ELR (cell line): Measurements from ENCODE around the gene ATG5.
A peak's percentile ranks its signal among the peaks of the same experiment; 100 is the strongest.

ENCODE experiments used
- DNase-seq: peaks from one replicate; pipeline ENCODE4 v3.0.0-alpha.2; 2015; ENCODE audit warnings: low read depth

The ATG5 gene

DNA sequence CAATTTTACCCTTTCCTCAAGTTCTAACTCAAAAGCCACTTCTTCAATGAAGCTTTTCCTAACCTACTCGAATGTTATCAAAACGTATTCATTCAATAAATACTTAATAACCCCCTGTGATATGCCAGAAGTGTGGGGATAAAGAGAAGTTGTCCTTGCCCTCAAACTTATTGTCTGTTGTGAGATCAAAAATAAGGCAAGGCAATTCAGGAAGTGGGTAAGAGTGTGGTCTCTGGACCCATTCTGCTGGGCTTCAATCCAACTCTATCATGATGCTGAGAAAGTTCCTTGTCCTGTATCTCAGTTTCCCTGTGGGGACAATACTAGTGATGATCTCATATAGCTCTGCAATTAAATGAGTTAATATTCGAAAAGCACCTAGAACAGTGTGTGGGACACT, 146.7 kb downstream of the ATG5 start:
- DNase-seq, result no peak

DNA sequence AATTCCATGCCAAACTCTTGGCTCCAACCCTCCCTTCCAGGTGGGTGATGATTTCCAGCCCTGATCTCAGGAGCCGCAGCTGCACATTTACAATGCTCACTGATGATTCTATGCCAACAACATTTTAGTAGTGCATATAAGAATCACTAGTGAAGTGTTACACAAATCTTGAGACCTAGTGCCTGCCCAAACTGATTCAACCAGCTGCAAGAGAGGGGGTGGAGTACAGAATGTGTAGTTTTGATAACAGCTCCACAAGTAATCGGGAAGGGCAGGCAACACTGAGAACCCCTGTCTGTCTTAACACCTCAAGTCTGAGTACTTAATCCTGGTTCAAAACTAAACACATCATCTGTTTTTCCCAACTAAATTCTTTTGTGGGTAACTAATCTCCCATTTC, 147.8 kb downstream of the ATG5 start:
- DNase-seq, result no peak

DNA sequence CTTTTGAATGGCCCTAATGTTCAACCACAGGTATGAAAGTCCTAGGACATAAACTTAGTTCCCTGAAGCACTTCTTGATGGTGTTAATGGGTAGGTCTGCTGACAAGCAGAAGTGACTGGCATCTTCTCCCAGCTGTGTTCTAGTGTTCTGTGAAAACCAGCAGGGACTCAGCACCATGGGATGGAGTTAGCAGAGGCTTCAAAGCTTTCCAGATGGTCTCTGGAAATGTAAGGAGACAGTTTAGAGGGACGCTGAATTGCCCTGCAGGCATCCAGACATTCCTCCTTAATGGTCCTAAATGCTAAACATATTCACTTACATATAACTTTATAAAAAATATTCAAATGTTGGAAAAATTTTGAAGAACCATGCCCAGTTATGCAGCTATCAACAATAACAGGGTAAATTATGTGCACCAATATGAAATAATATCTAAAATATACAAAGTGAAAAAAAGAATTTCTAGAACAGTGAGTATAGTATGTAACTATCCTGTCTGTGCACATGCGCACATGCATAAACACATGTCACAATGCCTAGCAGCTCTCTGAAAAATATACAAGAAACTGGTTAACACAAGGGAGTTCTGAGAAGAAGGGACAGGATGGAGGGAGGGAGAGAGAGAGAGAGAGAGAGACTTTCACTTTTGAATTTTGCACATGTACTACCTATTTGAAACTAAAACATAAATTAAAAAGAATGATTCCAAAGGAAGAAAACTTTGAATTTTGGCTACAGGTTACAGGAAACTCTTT, 152.3 kb downstream of the ATG5 start:
- no peak for DNase-seq

DNA sequence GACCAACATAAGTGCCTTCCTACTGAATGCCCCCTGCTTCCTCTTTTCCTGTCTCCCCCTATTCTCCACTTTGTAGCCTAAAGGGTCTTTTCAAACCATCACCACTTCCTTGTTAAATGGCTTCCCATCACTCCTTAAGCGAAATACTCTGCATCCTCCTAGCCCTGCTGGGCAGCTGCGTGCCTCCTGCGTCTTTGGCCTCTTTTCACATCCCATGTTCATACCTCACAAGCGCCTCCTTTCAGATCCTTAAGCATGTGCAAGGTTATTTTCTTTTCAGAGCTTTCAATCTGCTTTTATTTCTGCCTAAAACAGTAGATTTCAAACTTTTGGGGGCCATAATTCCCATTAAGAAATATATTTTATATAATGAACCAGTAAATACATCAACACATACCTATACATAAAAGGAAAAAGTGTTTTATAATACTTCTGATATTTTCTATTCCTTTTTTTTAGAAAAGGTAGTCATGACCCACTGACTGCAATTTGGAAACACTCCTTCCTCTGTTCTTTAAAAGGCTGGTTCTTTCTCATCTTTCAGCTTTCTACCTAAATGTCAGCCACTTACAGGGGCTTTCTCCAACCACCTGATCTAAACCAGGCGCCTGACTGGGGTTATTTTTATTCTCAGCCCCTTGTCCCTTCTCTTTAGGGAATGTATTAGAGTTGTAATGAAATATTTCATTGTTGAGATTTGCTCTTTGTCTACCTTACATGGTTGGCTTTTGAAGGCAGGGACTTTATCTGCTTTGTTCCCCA, 155.3 kb downstream of the ATG5 start:
- DNase-seq, result no peak

DNA sequence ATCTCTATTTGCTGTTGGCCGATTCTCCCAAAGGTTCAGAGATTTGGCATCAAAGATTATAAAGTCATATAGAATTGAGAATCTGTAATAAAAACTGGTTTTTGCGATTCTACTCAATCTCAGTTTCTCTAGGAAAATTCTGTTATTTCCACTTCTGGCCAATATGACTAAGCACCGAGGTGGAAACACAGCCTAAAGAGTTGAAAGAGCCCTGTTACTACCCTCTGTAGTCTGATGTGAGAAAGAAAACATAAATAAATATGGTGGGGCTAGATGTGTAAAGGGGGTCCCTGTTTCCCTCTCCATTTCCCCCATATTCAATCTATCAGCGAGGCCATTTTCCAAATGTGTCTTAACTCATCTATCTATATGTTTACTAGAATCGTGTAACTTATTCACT, 156.0 kb downstream of the ATG5 start:
- no peak for DNase-seq

DNA sequence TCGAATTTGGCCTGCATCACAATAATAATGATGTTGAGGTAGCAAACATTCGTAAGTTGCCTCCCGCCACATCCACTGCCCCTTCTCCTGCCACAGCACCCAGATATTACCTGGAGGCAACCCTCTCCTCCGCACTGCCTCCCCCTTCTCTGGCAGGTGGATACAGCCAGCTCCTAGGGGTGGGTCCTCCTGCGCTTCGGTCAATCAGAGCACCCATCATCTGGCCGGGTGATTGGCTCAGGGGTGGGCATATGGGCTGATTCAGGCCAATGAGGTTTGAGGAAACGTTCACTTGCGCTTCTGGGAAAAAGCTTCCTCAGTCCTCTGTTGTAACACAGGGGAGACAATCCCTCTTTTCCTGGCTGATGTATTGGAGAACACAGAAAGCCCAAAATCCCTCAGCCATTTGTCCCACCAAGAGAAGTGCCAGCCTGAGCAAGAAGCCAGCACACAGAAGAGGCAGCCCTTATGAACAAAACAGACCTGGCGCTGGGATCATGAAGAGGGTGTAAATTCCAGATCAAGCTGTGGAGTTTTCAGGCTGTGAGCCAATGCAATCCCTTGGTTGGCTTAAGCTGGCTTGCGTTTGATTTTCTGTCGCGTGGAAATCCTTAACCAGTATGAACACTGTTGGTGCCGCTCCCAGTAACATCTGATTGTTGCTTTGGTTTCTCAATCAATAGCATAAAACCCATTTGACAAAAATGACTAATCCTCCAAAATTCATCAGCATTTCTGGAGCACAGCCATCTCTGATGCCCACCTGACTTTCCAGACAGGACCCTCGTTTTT, 157.3 kb downstream of the ATG5 start:
- no peak for DNase-seq

DNA sequence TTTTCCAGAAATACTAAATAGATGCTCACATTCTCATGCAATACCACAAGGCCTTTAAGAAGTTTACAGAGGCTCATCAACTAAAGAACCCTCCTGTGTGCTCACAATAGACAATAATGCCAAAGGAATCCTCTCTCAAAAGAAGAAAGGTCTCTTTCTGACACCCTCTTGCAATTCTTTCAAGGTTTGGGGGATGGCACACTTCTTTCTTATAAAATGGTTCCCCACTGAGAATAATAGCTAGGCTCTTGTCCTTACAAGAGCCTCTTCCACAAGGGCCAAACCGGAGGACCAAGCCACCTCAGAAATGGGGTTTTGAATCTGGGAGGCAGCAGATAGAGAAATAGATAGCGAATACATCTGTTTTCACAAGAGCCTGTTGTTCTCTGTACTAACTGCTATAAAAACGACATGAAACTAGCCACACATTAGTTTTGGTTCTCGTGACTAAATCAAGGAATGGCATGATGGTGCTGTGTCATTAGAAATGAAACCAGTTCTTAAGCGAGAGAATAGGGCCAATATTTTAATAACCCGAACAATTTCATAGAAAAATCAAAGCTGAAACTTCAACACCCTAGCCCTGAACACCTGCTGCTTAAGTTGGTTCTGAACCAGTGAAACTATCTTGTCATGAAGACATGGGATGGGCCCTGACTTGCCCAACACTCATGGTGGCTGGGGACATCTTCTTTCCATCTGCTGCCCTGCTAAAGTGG, 158.3 kb downstream of the ATG5 start:
- DNase-seq, result no peak

DNA sequence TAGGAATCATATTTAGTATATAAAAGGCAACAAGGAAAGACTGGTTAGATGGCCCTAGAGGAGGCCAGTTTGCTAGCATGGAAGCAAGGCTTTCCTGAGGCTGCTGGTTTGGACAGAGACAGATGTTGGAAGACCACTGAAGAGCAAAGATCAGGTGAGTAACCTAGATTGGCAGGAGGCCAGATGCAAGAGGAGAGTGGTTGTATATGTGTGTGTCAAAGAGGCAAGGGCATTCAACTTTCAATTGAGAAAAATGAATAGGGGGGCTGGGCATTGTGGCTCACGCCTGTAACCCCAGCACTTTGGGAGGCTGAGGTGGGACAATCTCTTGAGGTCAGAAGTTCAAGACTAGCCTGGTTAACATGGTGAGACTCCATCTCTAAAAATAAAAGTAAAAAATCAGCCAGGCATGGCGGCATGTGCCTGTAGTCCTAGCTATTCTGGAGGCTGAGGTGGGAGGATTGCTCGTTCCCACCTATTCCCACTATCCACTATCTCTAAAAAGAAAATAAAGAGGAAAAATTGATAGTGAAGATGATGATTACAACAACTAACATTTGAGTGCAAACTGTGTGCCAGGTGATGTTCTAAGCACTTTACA, 159.6 kb downstream of the ATG5 start:
- DNase-seq, result peak; percentile 58

DNA sequence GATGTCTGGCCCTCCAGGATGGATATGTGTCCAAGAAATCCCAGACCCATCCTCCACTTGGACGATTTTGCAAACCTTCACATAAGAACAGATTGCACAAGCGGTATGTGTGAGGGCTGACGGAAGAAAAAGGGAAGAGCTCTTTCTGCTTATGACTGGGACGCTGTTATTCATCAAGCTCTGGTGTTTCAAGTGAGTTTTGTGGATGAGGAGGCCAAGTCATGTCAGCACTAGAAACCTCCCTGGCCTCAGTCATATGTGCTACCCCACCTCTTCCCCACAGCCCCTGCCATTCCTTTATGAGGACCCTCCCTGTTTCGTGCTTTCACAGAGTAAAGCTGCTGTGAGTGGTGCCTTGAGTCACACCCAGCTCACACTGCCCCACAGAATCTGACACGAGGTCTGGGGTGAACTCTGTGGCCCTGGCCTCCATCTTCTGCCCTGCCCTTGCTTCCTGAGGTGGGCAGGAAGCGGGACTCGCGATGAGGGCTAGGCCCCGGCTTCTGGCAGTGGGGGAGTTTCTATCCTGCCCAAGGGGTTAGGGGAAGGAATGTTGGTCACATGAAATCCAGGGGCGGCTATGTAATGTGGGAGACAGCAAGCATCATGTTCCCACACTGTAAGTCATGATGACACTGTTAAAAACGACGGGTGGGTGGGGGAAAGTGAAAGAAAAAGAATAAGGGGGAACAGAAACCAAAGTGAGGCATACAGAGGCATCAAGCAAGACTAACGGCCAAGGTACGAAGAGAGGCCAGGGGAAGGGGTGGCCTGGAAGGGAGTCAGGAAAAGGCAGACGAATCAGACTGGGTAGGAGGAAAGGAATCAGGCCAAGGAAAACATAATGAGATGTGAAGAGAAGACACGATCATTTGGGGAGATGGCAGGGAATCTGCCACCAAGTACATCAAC, 161.3 kb downstream of the ATG5 start:
- peak; percentile 80 for DNase-seq

DNA sequence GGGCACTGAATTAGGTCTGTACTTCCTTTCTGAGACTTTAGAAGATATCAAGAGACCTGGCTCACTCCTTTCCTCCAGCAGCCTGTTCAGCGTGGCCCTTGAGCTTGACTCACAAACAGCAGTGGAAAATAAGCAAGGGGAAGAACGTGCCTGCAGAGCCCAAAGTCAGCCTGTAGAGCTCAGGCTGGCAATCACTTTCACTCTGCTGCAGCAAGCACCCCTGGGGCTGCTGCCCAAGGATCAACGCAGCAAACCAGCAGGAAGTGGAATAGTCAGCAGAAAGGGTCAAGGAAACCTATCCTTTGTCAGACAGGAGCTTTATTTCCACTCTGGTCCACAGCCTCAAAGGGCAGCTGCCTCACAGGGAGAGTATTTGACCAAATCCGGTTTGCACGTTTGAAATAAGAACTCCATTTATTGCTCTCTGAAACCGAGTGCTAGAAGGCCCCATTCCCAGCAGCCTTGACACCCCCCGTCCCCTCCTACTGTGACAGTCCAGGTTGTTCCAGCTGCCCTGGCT, 162.1 kb downstream of the ATG5 start:
- peak; percentile 86 for DNase-seq

DNA sequence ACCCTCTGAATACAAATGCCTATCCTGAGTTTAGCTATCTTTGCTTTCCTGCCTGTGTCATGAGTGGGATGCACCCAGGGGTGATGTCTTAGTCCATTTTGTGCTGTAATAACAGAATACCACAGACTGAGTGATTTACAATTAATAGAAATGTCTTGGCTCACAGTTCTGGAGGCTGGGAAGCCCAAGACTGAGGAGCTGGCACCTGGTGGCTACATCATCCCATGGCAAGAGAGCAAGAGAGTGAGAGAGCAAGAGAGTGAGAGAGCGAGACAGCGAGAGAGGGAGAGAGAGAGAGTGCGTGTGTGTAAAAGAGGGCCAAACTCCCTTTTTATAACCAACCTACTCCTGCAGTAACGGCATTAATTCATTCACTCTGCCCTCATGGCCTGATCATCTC, 162.6 kb downstream of the ATG5 start:
- peak; percentile 22 for DNase-seq

DNA sequence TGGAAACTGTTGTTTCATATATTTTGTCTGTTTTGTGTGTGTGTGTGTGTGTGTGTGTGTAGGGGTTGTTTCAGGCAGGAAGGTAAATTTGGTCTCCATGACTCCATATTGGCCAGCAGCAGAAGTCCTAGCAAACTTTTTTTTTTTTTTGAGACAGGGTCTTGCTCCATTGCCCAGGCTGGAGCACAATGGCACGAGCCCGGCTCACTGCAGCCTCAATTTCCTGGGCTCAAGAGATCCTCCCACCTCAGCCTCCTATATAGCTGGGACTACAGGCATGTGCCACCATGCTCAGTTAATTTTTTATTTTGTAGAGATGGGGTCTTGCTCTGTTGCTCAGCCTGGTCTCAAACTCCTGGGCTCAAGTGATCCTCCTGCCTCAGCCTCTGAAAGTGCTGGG, 163.7 kb downstream of the ATG5 start:
- no peak for DNase-seq

DNA sequence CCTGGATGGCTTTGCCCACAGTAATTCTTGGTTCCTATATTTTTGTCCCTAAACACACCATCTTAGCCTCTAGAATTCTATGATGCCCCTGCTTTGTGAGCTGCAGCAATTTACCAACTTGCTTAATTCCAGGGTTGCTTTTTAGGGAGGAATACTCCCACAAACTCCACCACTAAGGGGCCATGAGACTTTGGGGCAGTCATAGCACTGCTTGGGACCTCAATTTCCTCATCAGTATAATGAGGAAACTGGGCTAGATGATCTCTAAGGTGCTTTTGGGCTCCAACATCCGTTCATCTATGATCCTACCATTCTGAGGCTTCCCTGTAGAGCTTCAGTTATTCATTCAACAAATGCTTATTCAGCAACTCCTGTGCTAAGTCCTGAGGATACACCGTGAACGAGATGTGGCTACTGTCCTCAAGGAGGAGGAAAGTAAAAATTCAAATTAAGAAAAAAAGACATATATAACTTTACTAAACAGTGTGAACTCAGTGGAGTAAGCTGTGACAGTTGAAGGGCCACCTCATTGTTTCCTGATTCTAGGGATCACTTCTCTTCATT, 164.2 kb downstream of the ATG5 start:
- no peak for DNase-seq

DNA sequence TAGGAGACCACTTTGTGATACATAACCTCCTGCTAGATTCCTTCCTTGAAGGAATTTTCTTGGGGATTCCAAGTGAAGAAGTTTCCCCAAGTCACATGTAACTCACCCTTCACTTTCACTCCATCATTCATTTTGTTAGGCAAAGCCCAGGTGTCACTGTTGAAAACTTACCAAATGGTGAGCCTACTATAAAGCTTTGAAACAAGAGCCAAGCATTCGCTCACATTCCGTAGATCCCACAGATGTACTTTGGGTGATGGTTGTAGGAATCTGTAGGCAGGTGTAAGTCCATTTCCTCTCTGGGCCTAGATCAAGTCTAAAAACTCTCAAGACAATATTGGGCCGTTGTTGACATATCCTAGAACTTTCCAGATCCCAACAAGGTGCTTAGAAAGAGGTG, 165.4 kb downstream of the ATG5 start:
- DNase-seq, result no peak

DNA sequence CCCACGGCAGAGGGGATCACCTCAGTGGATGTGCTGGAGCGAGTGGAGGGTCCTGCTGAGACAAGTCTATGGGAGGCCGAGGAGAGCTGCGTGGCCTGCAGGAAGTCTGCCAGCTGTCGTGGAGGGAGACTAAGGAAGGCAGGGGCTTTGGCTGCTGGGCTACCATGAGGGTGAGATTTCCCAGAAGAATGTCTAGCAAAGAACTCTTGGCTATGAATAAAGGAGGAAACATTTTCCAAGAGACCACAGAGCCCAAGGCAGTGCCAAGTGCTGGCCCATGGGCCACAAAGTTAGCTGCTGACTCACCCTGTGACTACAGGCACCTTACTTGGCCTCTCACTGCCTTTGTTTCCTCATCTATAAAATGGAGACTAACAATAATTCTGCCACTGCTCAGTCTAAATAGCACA, 166.0 kb downstream of the ATG5 start:
- DNase-seq, result peak; percentile 96

DNA sequence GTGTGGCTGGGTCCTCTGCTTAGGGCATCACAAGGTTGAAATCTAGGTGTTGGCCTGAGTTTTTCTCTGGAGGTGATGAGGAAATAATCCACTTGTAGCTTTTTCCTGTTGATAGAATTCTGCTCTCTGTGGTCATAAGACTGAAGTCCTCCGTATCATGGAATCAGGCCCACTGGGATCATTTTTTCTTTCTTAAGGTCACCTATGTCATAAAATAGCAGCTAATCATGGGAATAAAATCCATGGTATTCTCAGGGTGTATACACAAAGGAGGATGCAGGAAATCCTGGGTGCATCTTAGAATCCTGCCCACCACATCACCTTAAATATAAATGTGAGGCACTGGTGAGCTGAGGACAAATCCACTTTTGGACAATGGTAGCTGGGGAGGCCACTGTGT, 166.7 kb downstream of the ATG5 start:
- peak; percentile 62 for DNase-seq

DNA sequence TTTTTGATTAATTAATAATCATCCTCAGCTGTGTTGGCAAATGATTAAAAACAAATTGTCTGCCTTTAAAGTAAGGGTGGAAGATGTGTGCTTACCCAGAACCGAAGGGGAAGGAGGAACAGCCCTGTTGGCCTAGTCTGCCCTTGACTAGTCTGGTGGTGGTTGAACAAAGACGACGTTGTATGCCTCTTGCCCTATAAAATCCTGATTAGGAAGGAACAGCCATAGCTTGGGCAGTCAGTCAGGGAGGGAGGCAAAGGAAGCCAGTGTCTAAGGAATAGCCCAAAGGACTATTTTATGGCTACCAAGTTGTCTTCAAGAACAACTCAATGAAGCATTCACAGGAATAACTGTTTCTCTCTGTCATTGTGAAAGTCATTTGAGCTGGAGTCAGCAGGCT, 168.7 kb downstream of the ATG5 start:
- no peak for DNase-seq

DNA sequence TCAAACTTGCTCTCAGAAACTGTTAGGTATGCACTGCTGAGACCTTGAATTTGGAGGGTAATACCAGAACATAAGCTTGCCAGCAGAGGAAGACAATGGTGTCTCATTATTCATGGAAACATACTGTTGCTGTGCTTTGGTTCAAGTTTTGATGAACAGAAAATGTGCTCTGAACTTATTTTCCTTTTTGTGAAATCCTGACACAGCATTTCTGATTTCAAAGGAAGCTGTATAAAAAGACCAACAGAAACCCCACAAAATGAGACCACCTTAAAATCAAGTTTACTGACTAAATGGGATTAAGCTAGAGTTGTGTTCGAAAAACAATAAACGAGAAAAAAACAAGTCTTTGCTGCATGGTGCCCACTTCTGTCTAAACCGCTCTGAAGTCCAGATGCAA, 169.1 kb downstream of the ATG5 start:
- DNase-seq, result no peak

DNA sequence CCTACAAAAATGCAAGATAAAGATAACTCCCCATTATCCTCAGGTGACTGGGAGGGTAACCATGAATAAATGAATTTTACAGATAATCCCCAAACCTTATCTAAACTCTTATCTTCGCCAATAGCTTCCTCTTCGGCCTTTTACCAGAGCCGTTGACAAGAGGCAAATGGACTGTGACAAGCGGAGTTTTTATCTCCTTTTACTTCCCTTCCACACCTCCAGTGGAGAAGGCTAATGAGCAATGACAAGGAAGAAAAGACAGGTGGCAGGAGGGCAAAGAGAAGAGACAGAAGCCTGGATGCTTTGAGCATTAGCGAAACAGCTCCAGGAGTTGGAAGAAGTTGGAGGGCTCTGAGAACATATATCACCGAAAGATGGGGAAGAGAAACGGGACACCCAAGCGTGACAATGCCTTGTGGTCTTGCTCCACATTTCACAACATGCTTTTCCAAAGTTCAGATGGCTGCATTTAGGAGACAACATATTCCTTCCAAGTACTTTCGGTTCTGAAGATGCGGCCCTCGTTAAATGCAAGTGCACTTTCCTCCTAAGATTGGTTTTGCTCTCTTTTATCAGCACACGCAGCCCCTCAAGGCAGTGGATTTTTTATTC, 170.2 kb downstream of the ATG5 start:
- DNase-seq, result peak; percentile 21

DNA sequence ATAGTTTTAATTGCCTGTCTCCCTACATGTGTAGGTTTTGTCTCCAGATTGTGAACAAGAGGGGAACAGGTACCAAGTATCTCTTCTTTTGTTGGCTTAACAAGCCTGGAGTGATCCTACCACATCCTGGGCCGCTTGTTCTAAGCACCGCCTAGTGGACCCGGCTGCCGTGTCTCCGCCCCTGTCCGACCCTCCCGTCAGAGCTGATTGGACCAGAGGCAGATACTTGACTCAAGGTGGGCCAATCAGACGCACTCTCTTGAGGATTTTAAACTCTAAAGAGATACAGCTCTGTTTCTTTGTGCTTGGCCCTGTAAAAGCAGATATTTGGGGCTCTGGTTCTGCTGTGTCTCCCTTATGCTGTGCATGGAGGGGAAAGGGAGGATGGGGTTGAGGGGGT, 171.2 kb downstream of the ATG5 start:
- no peak for DNase-seq
